HK-2 (cell line): Measurements from ENCODE around the gene MYO3B.

Experiments
- DNase-seq: peaks from one replicate; pipeline ENCODE4 v3.0.0-alpha.2; 2018; ENCODE audit not compliant: unreplicated experiment

The MYO3B gene

GRCh38 chr2:170306293-170306873, 128.4 kb downstream of the MYO3B start:
- DNase-seq: no peak

GRCh38 chr2:170307052-170307451, 129.1 kb downstream of the MYO3B start:
- no peak for DNase-seq

GRCh38 chr2:170307555-170308351, 129.8 kb downstream of the MYO3B start:
- DNase-seq: no peak

GRCh38 chr2:170310876-170311502, 133.0 kb downstream of the MYO3B start:
- DNase-seq: no peak

GRCh38 chr2:170313347-170313991, 135.5 kb downstream of the MYO3B start:
- DNase-seq: no peak

GRCh38 chr2:170313992-170314348, 136.0 kb downstream of the MYO3B start:
- DNase-seq: no peak

- no peak for DNase-seq
Measured at GRCh38 chr2:170314744-170315447, 136.9 kb downstream of the MYO3B start.

- no peak for DNase-seq
Measured at GRCh38 chr2:170320948-170321347, 143.0 kb downstream of the MYO3B start.

GRCh38 chr2:170321526-170321925, 143.6 kb downstream of the MYO3B start:
- no peak for DNase-seq

- no peak for DNase-seq
Measured at GRCh38 chr2:170322140-170322766, 144.3 kb downstream of the MYO3B start.

GRCh38 chr2:170323743-170324142, 145.8 kb downstream of the MYO3B start:
- no peak for DNase-seq

- DNase-seq: peak; percentile 12
Measured at GRCh38 chr2:170324640-170325046, 146.7 kb downstream of the MYO3B start.

GRCh38 chr2:170330881-170331280, 152.9 kb downstream of the MYO3B start:
- DNase-seq: no peak

- DNase-seq: no peak
Measured at GRCh38 chr2:170332676-170333402, 154.9 kb downstream of the MYO3B start.

GRCh38 chr2:170335351-170335750, 157.4 kb downstream of the MYO3B start:
- no peak for DNase-seq

- no peak for DNase-seq
Measured at GRCh38 chr2:170336408-170336807, 158.5 kb downstream of the MYO3B start.

GRCh38 chr2:170336916-170337315, 159.0 kb downstream of the MYO3B start:
- DNase-seq: no peak

GRCh38 chr2:170339322-170339721, 161.4 kb downstream of the MYO3B start:
- DNase-seq: no peak

- no peak for DNase-seq
Measured at GRCh38 chr2:170339750-170340692, 162.1 kb downstream of the MYO3B start.

GRCh38 chr2:170340693-170341068, 162.7 kb downstream of the MYO3B start:
- no peak for DNase-seq
